GM12873 (cell line): ENCODE results near the gene EFHD2.

Source experiments
- TF ChIP-seq, protein P1 (sequence below): IDR thresholded peaks from 2 replicates; pipeline ENCODE4 v1.5.1; 2012; ENCODE audit warnings: low read depth, mild to moderate bottlenecking, moderate library complexity, low read length, control low read depth; ENCODE audit not compliant: insufficient read depth; ENCODE audit errors: missing control alignments

Gene EFHD2

GRCh38 chr1:15468145-15468544 is 58.5 kb downstream of the EFHD2 start:
- TF ChIP-seq, protein P1, sequence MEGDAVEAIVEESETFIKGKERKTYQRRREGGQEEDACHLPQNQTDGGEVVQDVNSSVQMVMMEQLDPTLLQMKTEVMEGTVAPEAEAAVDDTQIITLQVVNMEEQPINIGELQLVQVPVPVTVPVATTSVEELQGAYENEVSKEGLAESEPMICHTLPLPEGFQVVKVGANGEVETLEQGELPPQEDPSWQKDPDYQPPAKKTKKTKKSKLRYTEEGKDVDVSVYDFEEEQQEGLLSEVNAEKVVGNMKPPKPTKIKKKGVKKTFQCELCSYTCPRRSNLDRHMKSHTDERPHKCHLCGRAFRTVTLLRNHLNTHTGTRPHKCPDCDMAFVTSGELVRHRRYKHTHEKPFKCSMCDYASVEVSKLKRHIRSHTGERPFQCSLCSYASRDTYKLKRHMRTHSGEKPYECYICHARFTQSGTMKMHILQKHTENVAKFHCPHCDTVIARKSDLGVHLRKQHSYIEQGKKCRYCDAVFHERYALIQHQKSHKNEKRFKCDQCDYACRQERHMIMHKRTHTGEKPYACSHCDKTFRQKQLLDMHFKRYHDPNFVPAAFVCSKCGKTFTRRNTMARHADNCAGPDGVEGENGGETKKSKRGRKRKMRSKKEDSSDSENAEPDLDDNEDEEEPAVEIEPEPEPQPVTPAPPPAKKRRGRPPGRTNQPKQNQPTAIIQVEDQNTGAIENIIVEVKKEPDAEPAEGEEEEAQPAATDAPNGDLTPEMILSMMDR: no peak

DNA sequence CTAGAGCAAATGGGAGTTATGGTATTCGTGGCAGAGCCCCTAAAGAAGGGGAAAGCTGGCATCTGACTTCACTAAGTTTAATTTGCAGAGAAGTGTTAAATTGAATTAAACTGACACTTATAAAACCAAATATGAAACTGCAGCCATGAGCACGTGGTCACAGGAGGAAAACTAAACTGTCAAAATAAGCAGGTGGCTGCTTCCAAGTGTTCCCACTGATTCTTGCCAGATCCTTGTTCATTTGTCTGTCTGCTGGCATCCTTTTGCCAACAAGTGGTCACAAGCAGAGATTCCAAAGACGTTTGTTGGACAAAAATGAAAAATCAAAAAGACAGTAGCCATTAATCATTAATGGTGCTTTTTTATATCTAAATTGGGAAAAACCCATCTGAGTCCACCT is 59.7 kb downstream of the EFHD2 start:
- TF ChIP-seq, protein P1: no peak

- TF ChIP-seq, protein P1: no peak
Observed at GRCh38 chr1:15472587-15472986, 62.9 kb downstream of the EFHD2 start.

GRCh38 chr1:15475752-15476314 is 66.1 kb downstream of the EFHD2 start, which contains the start of gene CELA2B:
Gene CELA2B (plus strand): TSS chr1:15476104. CDS start chr1:15476126, 22 bp downstream.
- TF ChIP-seq, protein P1: no peak

DNA sequence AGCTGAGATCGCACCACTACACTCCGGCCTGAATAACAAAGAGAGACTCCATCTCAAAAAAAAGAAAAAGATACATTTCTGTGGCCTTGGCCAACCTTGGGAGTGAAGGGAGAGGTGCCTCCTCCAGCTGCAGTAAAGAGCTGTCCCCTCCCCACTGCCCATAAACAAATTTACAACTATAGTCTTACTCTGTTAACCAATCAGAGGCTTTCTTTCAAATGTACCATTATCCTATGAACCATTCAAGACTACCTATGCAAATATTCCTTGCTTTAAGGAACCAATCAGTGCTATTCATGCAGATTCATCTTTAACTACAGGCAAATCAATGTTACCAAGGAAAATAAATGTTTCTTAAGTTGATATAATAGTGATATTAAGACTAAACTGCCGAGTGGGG is 67.2 kb downstream of the EFHD2 start:
- TF ChIP-seq, protein P1: no peak

- TF ChIP-seq, protein P1: no peak
Observed at GRCh38 chr1:15477646-15478212, 68.0 kb downstream of the EFHD2 start.
